HepG2 (cell line): ENCODE measurements around the gene C6orf62.

ENCODE experiments used
- CBFB ChIP-seq: sonication (generic); formaldehyde crosslinking; IDR thresholded peaks from 2 replicates; pipeline ENCODE4 v1.4.0; 2020; ENCODE audit warnings: missing genetic modification reagents
- EP300 ChIP-seq, 3 experiments: sonication (generic) in 1 of 3; formaldehyde crosslinking in 1 of 3; IDR thresholded peaks; 2 replicates each; pipeline versions ENCODE4 v1.5.1 to v1.6.1; 2011 to 2020; ENCODE audit warnings: low read depth in 2 of 3, low read length in 2 of 3, borderline replicate concordance in 1 of 3, improper control_type of control experiment in 1 of 3, mild to moderate bottlenecking in 1 of 3, missing genetic modification reagents in 1 of 3, moderate library complexity in 1 of 3
- GTF2F1 ChIP-seq: fragments of 150-350 bp; IDR thresholded peaks from 2 replicates; pipeline ENCODE4 v1.6.1; 2014; ENCODE audit warnings: low read length
- HMG20A ChIP-seq: IDR thresholded peaks from 2 replicates; pipeline ENCODE4 v1.6.1; 2016; ENCODE audit warnings: borderline replicate concordance
- KAT7 ChIP-seq: IDR thresholded peaks from 2 replicates; pipeline ENCODE4 v1.6.1; 2018; ENCODE audit warnings: borderline replicate concordance, missing compliant biosample characterization
- KLF15 ChIP-seq: sonication (generic); formaldehyde crosslinking; IDR thresholded peaks from 2 replicates; pipeline ENCODE4 v1.8.1; 2023; ENCODE audit warnings: borderline replicate concordance, mild to moderate bottlenecking, inconsistent platforms, missing genetic modification reagents, mixed read lengths
- RAD21 ChIP-seq: fragments of 450-650 bp; formaldehyde crosslinking; IDR thresholded peaks from 2 replicates; pipeline ENCODE4 v1.5.0; 2020; ENCODE audit warnings: mild to moderate bottlenecking
- SRSF9 ChIP-seq: fragments of 200-400 bp; formaldehyde crosslinking; IDR thresholded peaks from 2 replicates; pipeline ENCODE4 v1.6.1; 2018; ENCODE audit warnings: borderline replicate concordance, mild to moderate bottlenecking, low read depth, low read length; ENCODE audit not compliant: insufficient read depth, poor library complexity, severe bottlenecking
- TSC22D2 ChIP-seq: sonication (generic); formaldehyde crosslinking; IDR thresholded peaks from 2 replicates; pipeline ENCODE4 v1.5.1; 2020; ENCODE audit warnings: missing genetic modification reagents, mild to moderate bottlenecking, borderline replicate concordance
- ZNF292 ChIP-seq: sonication (generic); formaldehyde crosslinking; IDR thresholded peaks from 2 replicates; pipeline ENCODE4 v1.8.1; 2022; ENCODE audit warnings: mild to moderate bottlenecking, low read depth, missing genetic modification reagents, borderline replicate concordance
- ZNF530 ChIP-seq: sonication (generic); formaldehyde crosslinking; IDR thresholded peaks from 2 replicates; pipeline ENCODE4 v1.5.0; 2020; ENCODE audit warnings: low read depth, mild to moderate bottlenecking, missing genetic modification reagents
- ZNF781 ChIP-seq: sonication (generic); formaldehyde crosslinking; IDR thresholded peaks from 2 replicates; pipeline ENCODE4 v1.5.1; 2020; ENCODE audit warnings: borderline replicate concordance, mild to moderate bottlenecking, missing genetic modification reagents; ENCODE audit errors: not compliant biosample characterization
- ZSCAN20 ChIP-seq: sonication (generic); formaldehyde crosslinking; IDR thresholded peaks from 2 replicates; pipeline ENCODE4 v1.4.0; 2020; ENCODE audit warnings: missing genetic modification reagents, mild to moderate bottlenecking, borderline replicate concordance
- TF ChIP-seq, protein P1 (sequence below): sonication (generic); formaldehyde crosslinking; IDR thresholded peaks from 2 replicates; pipeline ENCODE4 v1.5.0; 2020; ENCODE audit warnings: mild to moderate bottlenecking, missing genetic modification reagents, moderate library complexity

DNA sequence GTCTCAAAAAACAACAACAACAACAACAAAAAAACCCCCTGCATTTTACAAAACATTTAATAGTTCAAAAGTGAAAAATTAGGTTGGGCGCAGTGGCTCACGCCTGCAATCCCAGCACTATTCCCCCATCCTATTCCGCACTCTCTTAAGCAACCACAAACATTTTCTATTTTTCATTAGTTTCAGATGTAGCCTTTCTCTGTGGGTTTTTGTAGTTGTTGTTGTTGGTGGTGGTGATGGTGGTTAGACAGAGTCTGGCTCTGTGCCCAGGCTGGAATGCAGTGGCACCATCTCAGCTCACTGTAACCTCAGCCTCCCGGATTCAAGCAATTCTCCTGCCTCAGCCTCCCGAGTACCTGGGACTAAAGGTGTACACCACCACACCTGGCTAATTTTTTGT is 49.4 kb upstream of the C6orf62 start:
- TF ChIP-seq EP300 (IDR thresholded peaks at IDR 0.05; ENCODE audit: low read depth in 2 of 2, low read length in 2 of 2) = no peak
- no peak for TF ChIP-seq EP300 (CRISPR knock-in tag; IDR thresholded peaks at IDR 0.05; ENCODE audit: borderline replicate concordance)
- TF ChIP-seq, protein P1, sequence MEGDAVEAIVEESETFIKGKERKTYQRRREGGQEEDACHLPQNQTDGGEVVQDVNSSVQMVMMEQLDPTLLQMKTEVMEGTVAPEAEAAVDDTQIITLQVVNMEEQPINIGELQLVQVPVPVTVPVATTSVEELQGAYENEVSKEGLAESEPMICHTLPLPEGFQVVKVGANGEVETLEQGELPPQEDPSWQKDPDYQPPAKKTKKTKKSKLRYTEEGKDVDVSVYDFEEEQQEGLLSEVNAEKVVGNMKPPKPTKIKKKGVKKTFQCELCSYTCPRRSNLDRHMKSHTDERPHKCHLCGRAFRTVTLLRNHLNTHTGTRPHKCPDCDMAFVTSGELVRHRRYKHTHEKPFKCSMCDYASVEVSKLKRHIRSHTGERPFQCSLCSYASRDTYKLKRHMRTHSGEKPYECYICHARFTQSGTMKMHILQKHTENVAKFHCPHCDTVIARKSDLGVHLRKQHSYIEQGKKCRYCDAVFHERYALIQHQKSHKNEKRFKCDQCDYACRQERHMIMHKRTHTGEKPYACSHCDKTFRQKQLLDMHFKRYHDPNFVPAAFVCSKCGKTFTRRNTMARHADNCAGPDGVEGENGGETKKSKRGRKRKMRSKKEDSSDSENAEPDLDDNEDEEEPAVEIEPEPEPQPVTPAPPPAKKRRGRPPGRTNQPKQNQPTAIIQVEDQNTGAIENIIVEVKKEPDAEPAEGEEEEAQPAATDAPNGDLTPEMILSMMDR (CRISPR knock-in tag) = no peak
- no peak for TF ChIP-seq GTF2F1
- no peak for TF ChIP-seq ZNF781
- no peak for TF ChIP-seq ZNF530
- TF ChIP-seq ZNF292 = no peak
- TF ChIP-seq TSC22D2 (CRISPR knock-in tag) = no peak
- no peak for TF ChIP-seq KLF15 (CRISPR knock-in tag)
- no peak for TF ChIP-seq ZSCAN20 (CRISPR knock-in tag)
- no peak for TF ChIP-seq HMG20A
- no peak for TF ChIP-seq KAT7 (CRISPR knock-in tag)
- no peak for TF ChIP-seq RAD21 (CRISPR knock-in tag)
- TF ChIP-seq SRSF9 = no peak
- no peak for TF ChIP-seq CBFB (CRISPR knock-in tag)
